ENCODE data around the gene ABLIM1.

The ABLIM1 gene

GRCh38 chr10:114680543-114681117 is 22.6 kb upstream of the ABLIM1 start:
- DNase-seq (ENCODE audit: low read depth in 2 of 2): no peak

GRCh38 chr10:114679552-114679951 is 21.5 kb upstream of the ABLIM1 start:
- DNase-seq (ENCODE audit: low read depth in 2 of 2): no peak

- DNase-seq (ENCODE audit: low read depth in 2 of 2): no peak
Observed at GRCh38 chr10:114678820-114679219, 20.7 kb upstream of the ABLIM1 start.

- DNase-seq (ENCODE audit: low read depth in 2 of 2): no peak
Observed at GRCh38 chr10:114678336-114678735, 20.3 kb upstream of the ABLIM1 start.

GRCh38 chr10:114674346-114674745 is 16.3 kb upstream of the ABLIM1 start:
- DNase-seq (ENCODE audit: low read depth in 2 of 2): no peak

- no peak for DNase-seq (ENCODE audit: low read depth in 2 of 2)
Observed at GRCh38 chr10:114669648-114670047, 11.6 kb upstream of the ABLIM1 start.

- DNase-seq (ENCODE audit: low read depth in 2 of 2): no peak
Observed at GRCh38 chr10:114668375-114669080, 10.5 kb upstream of the ABLIM1 start.

GRCh38 chr10:114665873-114666272 is 7.8 kb upstream of the ABLIM1 start:
- no peak for DNase-seq (ENCODE audit: low read depth in 2 of 2)

- no peak for DNase-seq (ENCODE audit: low read depth in 2 of 2)
Observed at GRCh38 chr10:114665406-114665805, 7.3 kb upstream of the ABLIM1 start.

- DNase-seq (ENCODE audit: low read depth in 2 of 2): no peak
Observed at GRCh38 chr10:114664127-114664526, 6.1 kb upstream of the ABLIM1 start.

- DNase-seq (ENCODE audit: low read depth in 2 of 2): no peak
Observed at GRCh38 chr10:114663626-114664025, 5.6 kb upstream of the ABLIM1 start.

GRCh38 chr10:114662646-114663217 is 4.7 kb upstream of the ABLIM1 start:
- DNase-seq (ENCODE audit: low read depth in 2 of 2): no peak

- DNase-seq (ENCODE audit: low read depth in 2 of 2): no peak
Observed at GRCh38 chr10:114661212-114661880, 3.3 kb upstream of the ABLIM1 start.

- DNase-seq (ENCODE audit: low read depth in 2 of 2): no peak
Observed at GRCh38 chr10:114655671-114656070, 2.4 kb downstream of the ABLIM1 start.

- no peak for DNase-seq (ENCODE audit: low read depth in 2 of 2)
Observed at GRCh38 chr10:114654822-114655575, 3.1 kb downstream of the ABLIM1 start.

- no peak for DNase-seq (ENCODE audit: low read depth in 2 of 2)
Observed at GRCh38 chr10:114653926-114654325, 4.1 kb downstream of the ABLIM1 start.

- DNase-seq (ENCODE audit: low read depth in 2 of 2): no peak
Observed at GRCh38 chr10:114652402-114653368, 5.4 kb downstream of the ABLIM1 start.

- no peak for DNase-seq (ENCODE audit: low read depth in 2 of 2)
Observed at GRCh38 chr10:114650831-114651230, 7.2 kb downstream of the ABLIM1 start.

GRCh38 chr10:114650266-114650665 is 7.8 kb downstream of the ABLIM1 start:
- DNase-seq (ENCODE audit: low read depth in 2 of 2): no peak

- no peak for DNase-seq (ENCODE audit: low read depth in 2 of 2)
Observed at GRCh38 chr10:114649217-114649903, 8.7 kb downstream of the ABLIM1 start.
